GM18502 (cell line): ENCODE measurements around the gene PSD2.
A peak's percentile ranks its signal among the peaks of the same experiment; 100 is the strongest.

Experiments used
- ATAC-seq: cut with Tn5 transposase; IDR thresholded peaks from one replicate; pipeline ENCODE4 v1.9.1; 2021; ENCODE audit warnings: mild to moderate bottlenecking; ENCODE audit not compliant: unreplicated experiment, poor library complexity

PSD2 gene

GRCh38 chr5:139763280-139763929, 32.2 kb upstream of the PSD2 start:
- no peak for ATAC-seq

GRCh38 chr5:139763930-139764791, 31.4 kb upstream of the PSD2 start:
- ATAC-seq: no peak

GRCh38 chr5:139764886-139765408, 30.7 kb upstream of the PSD2 start:
- ATAC-seq: no peak

GRCh38 chr5:139765409-139766217, 30.0 kb upstream of the PSD2 start:
- ATAC-seq: peak; percentile 83

- ATAC-seq: no peak
Measured at GRCh38 chr5:139767960-139768359, 27.6 kb upstream of the PSD2 start.

GRCh38 chr5:139768807-139769465, 26.7 kb upstream of the PSD2 start:
- ATAC-seq: no peak

- no peak for ATAC-seq
Measured at GRCh38 chr5:139769477-139769876, 26.1 kb upstream of the PSD2 start.

- ATAC-seq: no peak
Measured at GRCh38 chr5:139770722-139771121, 24.9 kb upstream of the PSD2 start.

- no peak for ATAC-seq
Measured at GRCh38 chr5:139772089-139772791, 23.4 kb upstream of the PSD2 start.

GRCh38 chr5:139772927-139773690, 22.5 kb upstream of the PSD2 start:
- ATAC-seq: no peak

- peak; percentile 84 for ATAC-seq
Measured at GRCh38 chr5:139774980-139775661, 20.5 kb upstream of the PSD2 start.

GRCh38 chr5:139775872-139776271, 19.7 kb upstream of the PSD2 start:
- no peak for ATAC-seq

GRCh38 chr5:139776861-139777260, 18.7 kb upstream of the PSD2 start:
- ATAC-seq: no peak

- no peak for ATAC-seq
Measured at GRCh38 chr5:139783436-139783965, 12.1 kb upstream of the PSD2 start.

- no peak for ATAC-seq
Measured at GRCh38 chr5:139784488-139784887, 11.1 kb upstream of the PSD2 start.

GRCh38 chr5:139787257-139787567, 8.4 kb upstream of the PSD2 start:
- no peak for ATAC-seq

GRCh38 chr5:139787568-139788293, 7.9 kb upstream of the PSD2 start:
- peak; percentile 91 for ATAC-seq
